Neural crest cell (in vitro differentiated cells): ENCODE measurements around the gene TEX261. TPM values are rescaled to one million over a fixed set of nuclear protein-coding genes. Genes with fewer than 3 reads are reported as not detected.

Source experiments
- DNase-seq: peaks from one replicate; pipeline ENCODE4 v3.0.0; 2021; ENCODE audit warnings: low read depth, mixed read lengths, low spot score
- H3K27ac Mint-ChIP-seq: one replicate; pipeline ENCODE4 v1.8.0; 2021; ENCODE audit warnings: mild to moderate bottlenecking, mixed read lengths; ENCODE audit not compliant: unreplicated experiment
- H3K27me3 Mint-ChIP-seq: 2 replicates; pipeline ENCODE4 v1.8.0; 2021; ENCODE audit warnings: low read depth, mild to moderate bottlenecking, mixed read lengths
- H3K36me3 Mint-ChIP-seq: 2 replicates; pipeline ENCODE4 v1.8.0; 2021; ENCODE audit warnings: low read depth, mild to moderate bottlenecking, mixed read lengths
- H3K4me1 Mint-ChIP-seq: 2 replicates; pipeline ENCODE4 v1.8.0; 2021; ENCODE audit warnings: mixed read lengths
- H3K4me3 Mint-ChIP-seq: one replicate; pipeline ENCODE4 v1.8.0; 2021; ENCODE audit warnings: mild to moderate bottlenecking, mixed read lengths
- H3K9me3 Mint-ChIP-seq: 2 replicates; pipeline ENCODE4 v1.8.0; 2021; ENCODE audit warnings: mixed read lengths
- total RNA-seq: library from RNA; stranded (reverse); gene quantifications from 2 replicates; pipeline ENCODE4 v1.2.1, GENCODE V29; 2021
- TF ChIP-seq, protein P1 (sequence below): fragments of 200-600 bp; sonication (generic); conservative IDR thresholded peaks from 2 replicates; pipeline ENCODE4 v1.5.0; 2021; ENCODE audit warnings: antibody characterized with exemption, mild to moderate bottlenecking

Gene TEX261
- total RNA-seq, 1 donor from 2014 or later, result 57.2 TPM

- Mint-ChIP-seq H3K4me3 (no peak overlapping the region), H3K27ac (no peak overlapping the region), H3K27me3 (peaks cover 45% of the 10 kb centered on the region), H3K36me3 (no peaks in the 10 kb centered on the region), H3K9me3 (no peaks in the 10 kb centered on the region), H3K4me1 (no peaks in the 10 kb centered on the region)
- no peak for DNase-seq
- TF ChIP-seq, protein P1, sequence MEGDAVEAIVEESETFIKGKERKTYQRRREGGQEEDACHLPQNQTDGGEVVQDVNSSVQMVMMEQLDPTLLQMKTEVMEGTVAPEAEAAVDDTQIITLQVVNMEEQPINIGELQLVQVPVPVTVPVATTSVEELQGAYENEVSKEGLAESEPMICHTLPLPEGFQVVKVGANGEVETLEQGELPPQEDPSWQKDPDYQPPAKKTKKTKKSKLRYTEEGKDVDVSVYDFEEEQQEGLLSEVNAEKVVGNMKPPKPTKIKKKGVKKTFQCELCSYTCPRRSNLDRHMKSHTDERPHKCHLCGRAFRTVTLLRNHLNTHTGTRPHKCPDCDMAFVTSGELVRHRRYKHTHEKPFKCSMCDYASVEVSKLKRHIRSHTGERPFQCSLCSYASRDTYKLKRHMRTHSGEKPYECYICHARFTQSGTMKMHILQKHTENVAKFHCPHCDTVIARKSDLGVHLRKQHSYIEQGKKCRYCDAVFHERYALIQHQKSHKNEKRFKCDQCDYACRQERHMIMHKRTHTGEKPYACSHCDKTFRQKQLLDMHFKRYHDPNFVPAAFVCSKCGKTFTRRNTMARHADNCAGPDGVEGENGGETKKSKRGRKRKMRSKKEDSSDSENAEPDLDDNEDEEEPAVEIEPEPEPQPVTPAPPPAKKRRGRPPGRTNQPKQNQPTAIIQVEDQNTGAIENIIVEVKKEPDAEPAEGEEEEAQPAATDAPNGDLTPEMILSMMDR, result no peak
These were observed 36.9 kb downstream of the TEX261 start for GRCh38 chr2:70957798-70958197.

DNA sequence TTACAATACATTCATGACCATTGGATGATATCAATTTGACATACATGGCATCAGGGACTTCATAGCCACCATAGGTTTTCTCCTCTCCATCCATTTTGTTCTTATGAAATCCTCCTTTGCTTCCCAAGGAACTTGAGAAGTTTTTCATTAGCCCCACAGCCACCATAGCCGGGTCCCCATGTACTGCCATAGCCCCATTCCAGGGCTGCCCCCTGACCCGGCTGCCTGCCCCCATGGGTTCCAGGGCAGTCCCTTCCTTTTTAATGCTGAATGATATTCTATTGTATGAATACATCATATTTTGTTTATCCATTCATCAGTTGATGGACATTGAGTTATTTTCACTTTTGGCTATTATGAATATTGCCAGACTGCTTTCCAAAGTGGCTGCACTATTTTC, 38.5 kb downstream of the TEX261 start:
- TF ChIP-seq, protein P1, result no peak
- H3K27me3 Mint-ChIP-seq, result peaks cover 53% of the 10 kb centered on the region
- H3K9me3 Mint-ChIP-seq, result no peaks in the 10 kb centered on the region
- H3K4me3 Mint-ChIP-seq, result no peak overlapping the region
- no peaks in the 10 kb centered on the region for H3K4me1 Mint-ChIP-seq
- no peak overlapping the region for H3K27ac Mint-ChIP-seq
- no peak for DNase-seq
- no peaks in the 10 kb centered on the region for H3K36me3 Mint-ChIP-seq

GRCh38 chr2:70954886-70955285, 39.8 kb downstream of the TEX261 start:
- Mint-ChIP-seq H3K9me3 (no peaks in the 10 kb centered on the region), H3K27ac (no peak overlapping the region), H3K4me3 (no peak overlapping the region), H3K27me3 (peaks cover 49% of the 10 kb centered on the region), H3K36me3 (no peaks in the 10 kb centered on the region), H3K4me1 (no peaks in the 10 kb centered on the region)
- DNase-seq, result no peak
- TF ChIP-seq, protein P1, result no peak

GRCh38 chr2:70949086-70949485, 45.6 kb downstream of the TEX261 start:
- H3K36me3 Mint-ChIP-seq, result no peaks in the 10 kb centered on the region
- no peak for DNase-seq
- H3K9me3 Mint-ChIP-seq, result no peaks in the 10 kb centered on the region
- TF ChIP-seq, protein P1, result no peak
- peaks cover 39% of the 10 kb centered on the region for H3K4me1 Mint-ChIP-seq
- H3K27ac Mint-ChIP-seq, result no peak overlapping the region
- peaks cover 52% of the 10 kb centered on the region for H3K27me3 Mint-ChIP-seq
- H3K4me3 Mint-ChIP-seq, result peak overlapping the region; percentile 47

DNA sequence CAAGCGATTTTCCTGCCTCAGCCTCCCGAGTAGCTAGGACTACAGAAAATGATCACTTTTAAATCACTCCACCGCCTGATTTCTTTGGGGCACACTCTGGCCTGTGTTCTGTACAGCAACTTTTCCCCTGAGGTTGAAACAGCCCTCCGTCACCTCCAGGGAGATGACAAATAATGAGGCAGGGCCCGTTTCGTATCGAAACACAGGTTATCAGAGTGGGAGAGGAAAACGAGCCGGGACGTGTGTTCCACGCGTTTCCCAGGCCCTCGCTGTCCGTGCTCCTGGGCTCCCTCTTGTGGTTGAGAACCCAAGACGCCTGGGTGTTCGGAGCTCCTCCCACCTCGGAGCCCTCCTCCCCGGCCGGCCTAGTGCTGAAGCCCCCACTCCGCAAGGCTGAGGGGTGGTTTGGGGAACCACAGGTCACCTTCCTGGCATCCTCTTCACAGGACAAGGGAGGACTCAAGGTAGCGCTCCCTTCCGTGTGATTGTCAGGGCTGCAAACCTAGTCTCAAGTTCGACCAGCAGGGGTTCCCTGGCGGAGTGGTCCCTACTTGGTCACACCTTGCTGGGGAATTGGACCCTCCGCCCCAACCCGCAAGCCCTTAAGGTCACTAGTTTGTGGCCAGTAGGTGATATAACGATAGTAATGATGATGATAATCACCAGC, 46.2 kb downstream of the TEX261 start:
- peak; percentile 87 for DNase-seq
- no peaks in the 10 kb centered on the region for H3K9me3 Mint-ChIP-seq
- TF ChIP-seq, protein P1, result peak; percentile 91
- peak overlapping the region; percentile 76 for H3K4me3 Mint-ChIP-seq
- peaks cover 46% of the 10 kb centered on the region for H3K4me1 Mint-ChIP-seq
- H3K27ac Mint-ChIP-seq, result peak overlapping the region; percentile 93
- H3K27me3 Mint-ChIP-seq, result peaks cover 46% of the 10 kb centered on the region
- H3K36me3 Mint-ChIP-seq, result no peaks in the 10 kb centered on the region
